Stromal cell of bone marrow (primary cell): ENCODE data around the gene PCDHA8.
"Not testable (repeated sequence)": the region's sequence is repeated elsewhere in the genome, so short reads cannot be mapped to it uniquely, and the experiment has no call there.

Experiments used
- DNase-seq: peaks from one replicate; pipeline ENCODE4 v3.0.0-alpha.2; 2012; ENCODE audit warnings: low read depth

Gene PCDHA8

GRCh38 chr5:140827704-140828361, 13.2 kb upstream of the PCDHA8 start, which contains the start of gene PCDHA6:
TSS of gene PCDHA6 (plus strand) at chr5:140827960. CDS start at chr5:140828092, 132 bp downstream.
- no peak for DNase-seq

- DNase-seq, result no peak
Measured at GRCh38 chr5:140828362-140828737, 12.6 kb upstream of the PCDHA8 start.

- not testable (repeated sequence) for DNase-seq
Measured at GRCh38 chr5:140829511-140830501, 11.2 kb upstream of the PCDHA8 start.

- no peak for DNase-seq
Measured at GRCh38 chr5:140833993-140834392, 7.0 kb upstream of the PCDHA8 start, which contains the start of gene PCDHA7. TSS of gene PCDHA7 (plus strand) at chr5:140834269. CDS start at chr5:140834384, 115 bp downstream.

GRCh38 chr5:140834439-140835008, 6.5 kb upstream of the PCDHA8 start:
- DNase-seq, result not testable (repeated sequence)

GRCh38 chr5:140835622-140836510, 5.1 kb upstream of the PCDHA8 start:
- DNase-seq, result no peak

GRCh38 chr5:140842798-140843733, 2.1 kb downstream of the PCDHA8 start:
- no peak for DNase-seq

GRCh38 chr5:140848139-140849102, 7.4 kb downstream of the PCDHA8 start, which contains the start of gene PCDHA9:
TSS of gene PCDHA9 (plus strand) at chr5:140848382. CDS start at chr5:140848496, 114 bp downstream.
- not testable (repeated sequence) for DNase-seq

- not testable (repeated sequence) for DNase-seq
Measured at GRCh38 chr5:140849831-140850634, 9.0 kb downstream of the PCDHA8 start.

GRCh38 chr5:140855772-140856674, 15.0 kb downstream of the PCDHA8 start, which contains the start of gene PCDHA10:
TSS of gene PCDHA10 (plus strand) at chr5:140855897. CDS start at chr5:140856049, 152 bp downstream.
- no peak for DNase-seq

- no peak for DNase-seq
Measured at GRCh38 chr5:140857177-140857986, 16.4 kb downstream of the PCDHA8 start.

- no peak for DNase-seq
Measured at GRCh38 chr5:140857987-140858240, 16.9 kb downstream of the PCDHA8 start.

- DNase-seq, result no peak
Measured at GRCh38 chr5:140862441-140863295, 21.7 kb downstream of the PCDHA8 start.

GRCh38 chr5:140868721-140869554, 28.0 kb downstream of the PCDHA8 start, which contains the start of gene PCDHA11:
TSS of gene PCDHA11 (plus strand) at chr5:140868957. CDS start at chr5:140869104, 147 bp downstream.
- DNase-seq, result no peak
